GM12865 (cell line): Measurements from ENCODE around the gene ARIH2.

Source experiments
- DNase-seq: peaks from one replicate; pipeline ENCODE4 v3.0.0; 2010; ENCODE audit warnings: low read depth
- H3K4me3 ChIP-seq: 2 replicates; pipeline ENCODE4 v1.5.1; 2011; ENCODE audit warnings: mild to moderate bottlenecking, low read depth, low read length, control low read depth
- CTCF ChIP-seq: IDR thresholded peaks from 2 replicates; pipeline ENCODE4 v1.5.1; 2011; ENCODE audit warnings: low read length, control low read depth, low read depth, inconsistent platforms; ENCODE audit not compliant: insufficient read depth; ENCODE audit errors: missing control alignments

Gene ARIH2

GRCh38 chr3:48918388-48919214 is at the start of gene ARIH2:
TSS of gene ARIH2 (plus strand) at chr3:48918842. CDS start at chr3:48927559, 8,717 bp downstream.
- TF ChIP-seq CTCF = peak; percentile 5
- H3K4me3 ChIP-seq = peak within 1 kb of the TSS; percentile 86
- peak; percentile 97 for DNase-seq

GRCh38 chr3:48877671-48878070 is 41.0 kb upstream of the ARIH2 start:
- DNase-seq = no peak
- TF ChIP-seq CTCF = no peak
- no peak overlapping the region for H3K4me3 ChIP-seq

- peak; percentile 18 for DNase-seq
- no peak for TF ChIP-seq CTCF
These were observed 39.2 kb upstream of the ARIH2 start for GRCh38 chr3:48879307-48879993.

GRCh38 chr3:48879994-48880377 is 38.7 kb upstream of the ARIH2 start:
- no peak for TF ChIP-seq CTCF
- no peak for DNase-seq
- no peak overlapping the region for H3K4me3 ChIP-seq

More at GRCh38 chr3:48879307-48879993, 39.2 kb upstream of the ARIH2 start:
- H3K4me3 ChIP-seq = no peak overlapping the region

- no peak for TF ChIP-seq CTCF
- no peak overlapping the region for H3K4me3 ChIP-seq
- DNase-seq = no peak
These were observed 37.6 kb upstream of the ARIH2 start for GRCh38 chr3:48881006-48881405.

- H3K4me3 ChIP-seq = no peak overlapping the region
- DNase-seq = no peak
- TF ChIP-seq CTCF = no peak
These were observed 37.0 kb upstream of the ARIH2 start for GRCh38 chr3:48881652-48882114.
